ENCODE measurements around the gene GTF2E1. TPM values are rescaled to one million over a fixed set of nuclear protein-coding genes. Genes with fewer than 3 reads are reported as not detected.
"Not testable (repeated sequence)": the region's sequence is repeated elsewhere in the genome, so short reads cannot be mapped to it uniquely, and the experiment has no call there.

Gene GTF2E1
- total RNA-seq: 25.9 and 27.8 TPM in 2 replicates

DNA sequence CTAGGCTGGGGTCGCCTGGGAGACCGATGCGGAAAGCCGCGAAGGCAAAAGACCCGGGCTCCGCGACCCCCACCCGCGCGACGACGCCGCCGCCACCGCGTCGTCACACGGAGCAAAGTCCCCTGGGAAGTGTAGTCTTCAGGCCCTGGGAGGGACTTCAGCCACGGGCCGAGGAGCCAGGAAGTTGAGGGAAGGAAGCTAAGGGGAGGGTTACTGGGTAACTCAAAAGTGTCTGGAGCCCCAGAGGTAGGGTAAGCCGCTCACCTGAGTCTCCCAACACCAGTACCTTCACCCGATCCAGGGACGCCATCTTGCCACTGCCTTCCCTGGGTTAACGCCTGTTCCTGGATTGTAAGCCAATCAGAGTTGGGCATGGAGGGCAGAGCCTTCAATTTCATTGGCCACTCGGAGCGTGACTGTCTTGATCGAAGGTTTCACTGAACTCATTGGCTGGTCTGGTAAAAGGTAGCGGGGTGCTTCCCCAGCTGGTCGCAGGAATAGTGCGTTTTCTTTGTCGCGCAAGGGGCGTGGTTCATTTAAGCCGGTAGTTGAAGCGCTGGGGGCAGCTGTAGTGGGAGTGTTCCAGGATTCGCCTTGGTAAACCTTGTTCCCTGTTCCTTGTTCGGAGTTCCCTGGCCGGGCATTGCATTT is at the start of gene GTF2E1, which contains the start of gene RABL3:
GTF2E1 (plus strand) TSS at position 547 of the 651 bp plus-strand sequence. CDS start 7,809 bp downstream, outside the sequence.
RABL3 (minus strand) TSS at position 319 of the 651 bp plus-strand sequence; CDS start at position 310, 9 bp downstream.
- Mint-ChIP-seq H3K4me3 (peak within 1 kb of the TSS; percentile 97), H3K9me3 (no peaks in the 10 kb centered on the region), H3K36me3 (ENCODE audit: low read depth) (peaks cover 23% of the 10 kb centered on the region), H3K4me1 (peaks cover 25% of the 10 kb centered on the region), H3K27me3 (peaks cover 2% of the 10 kb centered on the region), H3K27ac (peak within 1 kb of the TSS; percentile 98)
- DNase-seq: peak; percentile 99
- intact Hi-C loops (cut with micrococcal nuclease): loop anchor here (1.0 to 2.0 kb wide), 6 partner anchors 32 to 648 kb away; partner anchors contain the start of genes GSK3B and NDUFB4

DNA sequence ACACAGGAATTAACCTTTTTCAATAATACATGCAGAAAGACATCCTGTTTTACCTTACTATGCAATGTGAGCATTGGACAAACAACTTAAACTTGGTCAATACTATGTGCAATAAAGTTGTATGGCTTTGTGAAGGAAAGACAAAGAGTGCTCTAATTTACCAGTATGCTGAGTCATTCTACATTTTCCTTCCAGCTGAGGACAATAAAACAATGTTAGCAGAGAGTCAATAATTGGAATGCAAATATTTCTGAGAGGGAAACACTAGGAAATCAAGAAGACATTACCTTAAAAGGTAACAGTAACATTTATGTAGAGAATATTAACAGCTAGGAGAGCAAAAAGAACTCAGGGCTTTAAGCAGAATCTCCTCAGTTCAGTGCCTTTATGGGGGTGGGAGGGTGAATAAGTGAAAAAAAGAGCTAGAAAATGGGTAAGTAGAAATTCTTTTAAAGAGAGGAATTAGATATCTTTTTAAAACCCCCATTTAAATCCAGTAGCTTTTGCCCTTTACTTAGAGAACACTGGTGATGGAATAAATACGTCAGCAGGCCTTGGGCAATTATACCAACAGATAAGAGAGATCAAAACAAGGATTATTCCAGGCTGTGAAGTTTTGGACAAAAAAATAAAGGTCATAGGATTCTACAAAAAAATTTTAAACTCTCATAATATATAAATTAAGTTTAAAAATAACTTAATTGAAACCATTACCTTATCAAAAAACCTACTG is 48.9 kb upstream of the GTF2E1 start:
- H3K27me3 Mint-ChIP-seq: no peaks in the 10 kb centered on the region
- H3K36me3 Mint-ChIP-seq (ENCODE audit: low read depth): peaks cover 14% of the 10 kb centered on the region
- no peaks in the 10 kb centered on the region for H3K9me3 Mint-ChIP-seq
- DNase-seq: no peak
- intact Hi-C loops (cut with micrococcal nuclease): no loop called here
- H3K4me3 Mint-ChIP-seq: no peak overlapping the region
- H3K4me1 Mint-ChIP-seq: no peaks in the 10 kb centered on the region
- H3K27ac Mint-ChIP-seq: no peak overlapping the region

DNA sequence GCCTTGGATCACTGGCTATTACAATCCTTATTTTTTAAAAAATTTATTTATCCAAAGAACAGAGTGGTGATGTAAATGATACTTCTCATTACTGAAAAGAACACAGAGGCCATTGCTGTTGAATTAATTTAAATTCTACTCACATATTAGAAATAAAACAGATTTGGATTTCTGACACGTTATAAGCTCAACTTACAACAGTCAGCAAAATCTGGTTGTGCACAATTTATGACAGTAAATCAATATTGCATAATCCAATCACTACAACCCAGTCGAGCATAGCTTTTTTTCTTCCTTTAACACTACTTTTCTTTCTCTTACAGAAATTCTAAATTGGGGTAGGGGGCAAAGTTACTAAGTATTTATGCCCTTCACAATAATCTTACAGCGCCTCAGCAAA is 43.2 kb upstream of the GTF2E1 start:
- intact Hi-C loops (cut with micrococcal nuclease): no loop called here
- H3K27ac Mint-ChIP-seq: no peak overlapping the region
- peaks cover 29% of the 10 kb centered on the region for H3K36me3 Mint-ChIP-seq (ENCODE audit: low read depth)

DNA sequence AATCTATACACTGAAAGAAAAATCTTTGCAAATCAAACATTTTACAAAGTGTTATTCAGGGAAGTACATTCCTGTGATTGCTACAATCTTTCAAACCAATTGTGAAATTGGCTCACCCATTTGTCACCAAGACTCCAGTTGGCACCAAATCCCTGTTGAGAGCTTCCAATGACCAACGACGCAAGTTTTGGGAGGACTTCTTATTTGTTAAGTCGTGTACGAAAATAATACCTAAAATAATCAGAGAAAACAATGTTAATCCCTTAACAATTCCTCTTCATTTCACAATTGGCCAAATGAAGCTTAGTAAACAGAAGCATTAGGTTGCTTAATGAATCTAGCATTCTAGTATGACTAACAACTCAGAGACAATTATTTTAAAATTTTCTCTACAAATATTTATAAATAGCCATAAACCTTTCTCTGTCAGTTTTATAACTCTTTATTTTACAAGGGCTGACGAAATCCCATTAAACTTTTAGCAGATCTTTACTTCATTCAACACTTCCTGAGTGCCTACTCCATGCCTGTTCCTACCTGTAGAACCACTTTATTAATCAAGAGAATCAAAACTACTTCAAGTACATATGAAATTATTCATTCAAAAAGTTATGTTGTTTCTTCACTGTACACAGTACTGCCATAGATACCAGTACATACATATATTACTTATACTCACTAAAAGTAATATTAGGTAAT is 36.5 kb upstream of the GTF2E1 start:
- intact Hi-C loops (cut with micrococcal nuclease): no loop called here
- H3K9me3 Mint-ChIP-seq: no peaks in the 10 kb centered on the region
- no peaks in the 10 kb centered on the region for H3K4me1 Mint-ChIP-seq
- H3K27me3 Mint-ChIP-seq: no peaks in the 10 kb centered on the region
- no peak overlapping the region for H3K27ac Mint-ChIP-seq
- H3K4me3 Mint-ChIP-seq: no peak overlapping the region
- H3K36me3 Mint-ChIP-seq (ENCODE audit: low read depth): peaks cover 33% of the 10 kb centered on the region
- DNase-seq: no peak

More for the DNA sequence above, 43.2 kb upstream of the GTF2E1 start:
- Mint-ChIP-seq H3K4me1 (no peaks in the 10 kb centered on the region), H3K4me3 (no peak overlapping the region), H3K27me3 (no peaks in the 10 kb centered on the region), H3K9me3 (no peaks in the 10 kb centered on the region)
- DNase-seq: no peak

DNA sequence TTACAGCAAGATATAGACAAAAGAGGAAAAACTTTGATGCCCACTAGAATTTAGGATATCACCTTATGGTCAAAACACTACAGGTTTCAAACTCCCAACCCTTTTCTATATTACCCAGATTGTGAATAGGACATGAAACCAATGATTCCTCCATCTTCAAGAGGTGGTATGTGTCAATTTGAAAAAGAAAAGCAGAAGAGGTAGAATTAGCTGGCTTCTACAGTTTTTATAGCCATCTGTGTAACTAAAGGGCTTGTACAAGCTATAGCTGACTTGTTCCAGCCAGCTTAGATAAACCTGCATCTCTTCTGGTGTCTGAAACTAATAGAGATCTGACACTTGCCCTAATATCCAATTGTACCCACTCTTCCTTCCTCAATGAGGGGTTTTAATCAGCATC is 35.6 kb upstream of the GTF2E1 start:
- H3K36me3 Mint-ChIP-seq (ENCODE audit: low read depth): peaks cover 30% of the 10 kb centered on the region
- DNase-seq: no peak
- H3K9me3 Mint-ChIP-seq: no peaks in the 10 kb centered on the region
- no peaks in the 10 kb centered on the region for H3K4me1 Mint-ChIP-seq
- no peak overlapping the region for H3K27ac Mint-ChIP-seq
- H3K27me3 Mint-ChIP-seq: no peaks in the 10 kb centered on the region
- no peak overlapping the region for H3K4me3 Mint-ChIP-seq
- intact Hi-C loops (cut with micrococcal nuclease): no loop called here

DNA sequence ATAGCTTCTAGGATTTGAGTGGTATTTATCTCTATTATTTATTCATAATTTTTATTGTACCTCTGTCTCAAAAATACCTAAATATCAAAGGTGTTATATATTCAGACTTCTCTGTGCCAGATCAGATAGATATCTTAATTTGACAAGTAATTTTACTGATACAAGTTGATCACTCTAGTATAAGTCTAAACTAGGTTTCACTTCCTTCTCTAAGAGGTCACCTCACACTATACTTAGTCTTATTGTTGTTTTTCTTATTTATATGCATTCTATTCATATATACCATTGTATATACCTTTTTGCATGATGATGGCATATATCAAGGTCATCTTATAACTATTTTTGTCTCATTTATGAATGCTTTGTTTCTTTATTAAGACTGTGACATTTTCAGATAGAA is 34.1 kb upstream of the GTF2E1 start:
- Mint-ChIP-seq H3K4me1 (no peaks in the 10 kb centered on the region), H3K27me3 (no peaks in the 10 kb centered on the region), H3K27ac (no peak overlapping the region), H3K36me3 (ENCODE audit: low read depth) (peaks cover 20% of the 10 kb centered on the region), H3K4me3 (no peak overlapping the region), H3K9me3 (no peaks in the 10 kb centered on the region)
- DNase-seq: no peak
- intact Hi-C loops (cut with micrococcal nuclease): no loop called here

DNA sequence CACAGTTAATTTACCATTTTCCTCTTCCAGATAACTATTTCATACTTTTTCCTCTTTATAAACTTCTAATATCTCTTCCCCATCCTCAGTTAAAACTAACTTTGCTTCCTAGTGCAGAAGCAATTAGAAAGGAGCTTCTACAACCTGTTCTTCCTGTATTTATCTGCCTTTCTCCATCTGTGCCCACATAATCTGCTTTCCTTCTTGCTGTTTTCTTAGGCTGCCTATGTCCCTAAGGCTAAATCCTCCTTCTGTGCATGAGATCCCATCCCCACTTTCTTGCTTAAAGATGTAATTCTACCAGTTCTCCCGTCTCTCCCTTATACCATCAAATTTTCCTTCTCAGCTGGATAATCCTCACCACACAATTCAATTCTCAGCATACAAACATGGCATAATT is 32.2 kb upstream of the GTF2E1 start:
- H3K4me1 Mint-ChIP-seq: peaks cover 4% of the 10 kb centered on the region
- H3K27ac Mint-ChIP-seq: no peak overlapping the region
- H3K27me3 Mint-ChIP-seq: no peaks in the 10 kb centered on the region
- no peak for DNase-seq
- intact Hi-C loops (cut with micrococcal nuclease): no loop called here
- H3K36me3 Mint-ChIP-seq (ENCODE audit: low read depth): peaks cover 11% of the 10 kb centered on the region
- H3K4me3 Mint-ChIP-seq: no peak overlapping the region
- no peaks in the 10 kb centered on the region for H3K9me3 Mint-ChIP-seq

DNA sequence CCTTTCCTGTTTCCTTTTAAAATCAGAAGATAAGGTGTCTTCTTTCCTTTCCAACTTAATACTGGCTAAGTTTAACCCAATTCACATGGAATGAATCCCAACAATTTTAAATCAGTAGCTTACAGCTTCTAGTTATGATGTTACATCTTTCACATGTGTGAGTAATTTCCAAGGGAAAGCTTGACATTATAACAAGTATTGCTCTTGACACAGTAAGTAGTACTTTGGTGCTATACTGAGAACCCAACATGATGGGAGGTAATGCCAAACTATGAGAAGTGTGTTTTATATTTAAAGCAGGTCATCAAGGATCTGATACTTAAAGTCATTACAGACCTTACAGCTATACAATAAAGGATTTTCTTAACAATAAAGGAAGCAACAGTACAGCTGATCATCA is 29.3 kb upstream of the GTF2E1 start:
- Mint-ChIP-seq H3K4me3 (no peak overlapping the region), H3K9me3 (peaks cover 4% of the 10 kb centered on the region), H3K27me3 (no peaks in the 10 kb centered on the region), H3K27ac (no peak overlapping the region), H3K36me3 (ENCODE audit: low read depth) (peaks cover 10% of the 10 kb centered on the region), H3K4me1 (peaks cover 7% of the 10 kb centered on the region)
- intact Hi-C loops (cut with micrococcal nuclease): no loop called here
- no peak for DNase-seq

DNA sequence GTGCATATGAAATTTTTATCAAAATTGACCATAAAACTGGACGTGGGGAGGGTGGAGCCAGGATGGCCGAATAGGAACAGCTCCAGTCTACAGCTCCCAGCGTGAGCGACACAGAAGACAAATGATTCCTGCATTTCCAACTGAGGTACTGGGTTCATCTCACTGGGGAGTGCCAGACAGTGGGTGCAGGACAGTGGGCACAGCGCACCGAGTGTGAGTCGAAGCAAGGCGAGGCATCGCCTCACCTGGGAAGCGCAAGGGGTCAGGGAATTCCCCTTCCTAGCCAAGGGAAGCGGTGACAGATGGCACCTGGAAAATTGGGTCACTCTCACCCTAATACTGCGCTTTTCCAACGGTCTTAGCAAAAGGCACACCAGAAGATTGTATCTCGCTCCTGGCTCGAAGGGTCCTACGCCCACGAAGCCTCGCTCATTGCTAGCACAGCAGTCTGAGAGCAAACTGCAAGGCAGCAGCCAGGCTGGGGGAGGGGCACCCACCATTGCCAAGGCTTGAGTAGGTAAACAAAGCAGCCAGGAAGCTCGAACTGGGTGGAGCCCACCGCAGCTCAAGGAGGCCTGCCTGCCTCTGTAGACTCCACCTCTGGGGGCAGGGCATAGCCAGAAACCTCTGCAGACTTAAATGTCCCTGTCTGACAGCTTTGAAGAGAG is 23.2 kb upstream of the GTF2E1 start:
- Mint-ChIP-seq H3K36me3 (ENCODE audit: low read depth) (peaks cover 25% of the 10 kb centered on the region), H3K4me3 (peak overlapping the region; percentile 42), H3K27ac (peak overlapping the region; percentile 29), H3K4me1 (peaks cover 30% of the 10 kb centered on the region)
- H3K9me3 Mint-ChIP-seq; intact Hi-C loops (cut with micrococcal nuclease); H3K27me3 Mint-ChIP-seq: not testable (repeated sequence)
- peak; percentile 92 for DNase-seq

DNA sequence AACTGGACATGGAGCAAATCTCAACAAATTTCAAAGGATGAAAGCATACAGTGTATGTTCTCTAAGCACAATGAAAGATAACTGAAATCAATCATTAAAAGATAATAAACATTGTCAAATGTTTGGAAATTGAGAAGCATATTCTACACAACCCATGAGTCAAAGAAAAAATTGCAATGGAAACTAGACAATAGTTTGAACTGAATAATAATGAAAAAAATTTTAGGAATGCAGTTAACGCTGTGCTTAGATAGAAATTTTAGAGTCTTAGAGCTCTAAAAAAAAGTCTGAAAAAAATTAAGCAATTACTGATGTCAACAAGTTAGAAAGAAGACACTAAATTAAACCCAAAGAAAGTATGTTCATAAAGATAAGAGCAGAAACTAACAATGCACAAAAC is 15.8 kb upstream of the GTF2E1 start:
- no peak overlapping the region for H3K27ac Mint-ChIP-seq
- no peaks in the 10 kb centered on the region for H3K27me3 Mint-ChIP-seq
- peaks cover 23% of the 10 kb centered on the region for H3K36me3 Mint-ChIP-seq (ENCODE audit: low read depth)
- no peak overlapping the region for H3K4me3 Mint-ChIP-seq
- H3K9me3 Mint-ChIP-seq: peaks cover 3% of the 10 kb centered on the region
- peaks cover 2% of the 10 kb centered on the region for H3K4me1 Mint-ChIP-seq
- intact Hi-C loops (cut with micrococcal nuclease): no loop called here
- DNase-seq: no peak

DNA sequence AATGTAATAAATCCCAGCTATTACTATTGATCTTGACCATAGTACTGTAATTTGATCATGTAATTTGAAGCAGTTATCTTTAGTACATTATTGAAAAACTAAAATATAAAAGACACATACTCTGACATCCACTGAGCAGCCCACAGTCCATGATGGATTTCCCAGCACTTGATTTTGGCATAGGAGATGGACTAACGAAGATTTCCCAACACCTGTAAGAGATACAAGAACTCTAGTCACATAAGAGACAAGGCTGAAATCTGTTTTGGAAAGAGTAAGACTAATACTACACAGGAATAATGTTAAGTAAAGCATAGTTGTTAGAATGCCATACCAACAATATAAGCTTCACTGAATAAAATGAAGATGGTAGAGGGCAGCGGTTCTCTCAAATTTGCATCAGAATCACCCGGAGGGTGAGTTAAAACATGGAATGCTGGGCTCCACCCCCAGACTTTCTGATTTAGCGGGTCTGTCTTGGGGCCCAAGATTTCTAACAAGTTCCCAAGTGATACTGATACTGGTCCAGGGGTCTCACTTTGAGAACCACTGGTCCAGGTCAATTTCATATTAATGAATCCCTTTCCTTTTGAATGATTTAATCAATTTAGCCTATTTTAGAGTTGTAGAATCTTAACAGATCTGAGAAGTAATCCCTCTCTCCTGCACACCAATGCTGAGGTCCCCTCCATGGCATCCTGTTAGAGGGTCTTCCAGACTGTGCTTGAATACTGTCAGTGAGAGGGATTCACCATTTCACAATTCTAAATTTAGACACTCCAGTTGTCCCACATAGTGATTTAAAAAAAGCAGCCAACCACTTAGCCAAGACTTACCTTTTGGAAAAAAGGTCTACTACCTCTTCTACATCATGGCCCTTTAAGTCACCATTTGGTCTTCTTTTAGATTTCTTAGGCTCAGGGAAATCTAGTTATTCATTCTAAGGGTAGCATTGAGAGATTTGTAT is 11.7 kb upstream of the GTF2E1 start:
- intact Hi-C loops (cut with micrococcal nuclease): no loop called here
- peaks cover 7% of the 10 kb centered on the region for H3K9me3 Mint-ChIP-seq
- H3K4me1 Mint-ChIP-seq: peaks cover 2% of the 10 kb centered on the region
- no peak overlapping the region for H3K27ac Mint-ChIP-seq
- no peak for DNase-seq
- no peak overlapping the region for H3K4me3 Mint-ChIP-seq
- no peaks in the 10 kb centered on the region for H3K27me3 Mint-ChIP-seq
- H3K36me3 Mint-ChIP-seq (ENCODE audit: low read depth): peaks cover 13% of the 10 kb centered on the region

DNA sequence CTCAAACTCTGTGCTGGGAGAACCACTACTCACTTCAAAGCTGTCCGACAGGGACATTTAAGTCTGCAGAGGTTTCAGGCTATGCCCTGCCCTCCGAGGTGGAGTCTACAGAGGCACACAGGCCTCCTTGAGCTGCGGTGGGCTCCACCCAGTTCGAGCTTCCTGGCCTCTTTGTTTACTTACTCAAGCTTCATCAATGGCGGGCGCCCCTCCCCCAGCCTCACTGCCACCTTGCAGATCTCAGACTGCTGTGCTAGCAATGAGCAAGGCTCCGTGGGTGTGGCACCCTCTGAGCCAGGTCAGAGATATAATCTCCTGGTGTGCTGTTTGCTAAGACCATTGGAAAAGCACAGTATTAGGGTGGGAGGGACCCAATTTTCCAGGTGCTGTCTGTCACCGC is 4.5 kb upstream of the GTF2E1 start:
- H3K4me3 Mint-ChIP-seq; H3K27me3 Mint-ChIP-seq; intact Hi-C loops (cut with micrococcal nuclease); DNase-seq; H3K4me1 Mint-ChIP-seq; H3K27ac Mint-ChIP-seq: not testable (repeated sequence)
- Mint-ChIP-seq H3K9me3 (peaks cover 11% of the 10 kb centered on the region), H3K36me3 (ENCODE audit: low read depth) (peaks cover 27% of the 10 kb centered on the region)

DNA sequence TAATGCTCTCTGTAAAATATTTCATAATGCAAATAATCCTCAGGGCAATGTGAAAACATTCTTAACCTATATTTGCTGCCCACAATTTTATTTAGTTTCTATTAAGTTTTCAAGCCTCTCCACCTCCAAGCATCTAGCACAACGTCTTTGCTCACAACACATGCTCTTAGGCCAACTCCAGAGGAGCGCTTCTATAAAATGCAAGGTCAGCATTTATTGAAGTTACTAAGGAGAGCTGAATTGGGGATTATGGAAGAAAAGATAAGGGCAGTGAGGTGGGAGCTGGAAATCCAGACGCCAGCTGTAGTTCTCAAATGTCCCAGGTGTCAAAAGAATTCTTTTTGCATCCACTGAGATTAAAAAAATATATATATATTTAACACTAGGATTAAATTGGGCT is 1.2 kb upstream of the GTF2E1 start:
- Mint-ChIP-seq H3K36me3 (ENCODE audit: low read depth) (peaks cover 28% of the 10 kb centered on the region), H3K27ac (peak overlapping the region; percentile 29), H3K27me3 (peaks cover 2% of the 10 kb centered on the region), H3K9me3 (no peaks in the 10 kb centered on the region), H3K4me3 (peak overlapping the region; percentile 97), H3K4me1 (peaks cover 25% of the 10 kb centered on the region)
- no peak for DNase-seq
- intact Hi-C loops (cut with micrococcal nuclease): no loop called here
